GM10248 (cell line): ENCODE data around the gene POU2F2.

Experiments
- CTCF ChIA-PET: fragments of 300-600 bp; sonication (Branson Sonifier 250); formaldehyde crosslinking; extraction: SDS; loops from one replicate; lab custom pipeline; 2021; ENCODE audit warnings: antibody characterized with exemption; lab: Yijun Ruan, JAX
- POLR2A ChIA-PET: fragments of 350-650 bp; sonication (Branson Sonifier 250); formaldehyde crosslinking; extraction: SDS; loops from one replicate; lab custom pipeline; 2020; ENCODE audit warnings: antibody characterized with exemption; lab: Yijun Ruan, JAX
- DNase-seq: peaks from one replicate; pipeline ENCODE4 v3.0.0; 2012; ENCODE audit errors: extremely low spot score
- TF ChIP-seq, protein P1 (sequence below): IDR thresholded peaks from 2 replicates; pipeline ENCODE4 v1.5.1; 2012; ENCODE audit warnings: mild to moderate bottlenecking, low read depth; ENCODE audit errors: extremely low read depth, missing control alignments, control extremely low read depth

POU2F2 gene

DNA sequence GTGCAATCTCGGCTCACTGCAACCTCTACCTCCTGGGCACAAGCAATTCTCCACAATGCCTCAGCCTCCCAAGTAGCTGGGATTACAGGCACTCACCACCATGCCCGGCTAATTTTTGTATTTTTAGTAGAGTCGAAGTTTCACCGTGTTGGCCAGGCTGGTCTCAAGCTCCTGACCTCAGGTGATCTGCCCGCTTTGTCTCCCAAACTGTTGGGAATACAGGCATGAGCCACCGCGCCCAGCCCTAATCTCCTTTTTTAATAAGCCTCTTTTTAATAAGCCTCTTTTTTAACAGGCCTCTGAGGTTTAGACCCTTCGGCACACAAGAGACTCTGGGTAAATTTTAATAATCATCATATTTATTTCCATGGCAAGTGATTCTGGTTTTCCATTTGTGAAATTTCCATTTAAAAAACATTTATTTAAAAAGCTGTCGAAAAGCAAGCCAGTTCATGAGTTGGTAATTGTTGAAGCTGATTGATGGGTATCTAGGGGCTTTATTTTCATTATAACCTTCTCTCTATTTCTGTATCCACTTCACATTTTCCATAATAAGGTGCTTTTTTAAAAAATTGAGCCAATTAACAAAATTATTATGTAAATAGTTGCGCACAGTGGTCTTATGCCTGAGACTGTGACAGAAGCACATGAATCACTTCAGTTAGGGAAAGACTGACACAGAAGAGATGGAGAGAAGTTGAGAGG, 11.8 kb downstream of the POU2F2 start:
- TF ChIP-seq, protein P1, sequence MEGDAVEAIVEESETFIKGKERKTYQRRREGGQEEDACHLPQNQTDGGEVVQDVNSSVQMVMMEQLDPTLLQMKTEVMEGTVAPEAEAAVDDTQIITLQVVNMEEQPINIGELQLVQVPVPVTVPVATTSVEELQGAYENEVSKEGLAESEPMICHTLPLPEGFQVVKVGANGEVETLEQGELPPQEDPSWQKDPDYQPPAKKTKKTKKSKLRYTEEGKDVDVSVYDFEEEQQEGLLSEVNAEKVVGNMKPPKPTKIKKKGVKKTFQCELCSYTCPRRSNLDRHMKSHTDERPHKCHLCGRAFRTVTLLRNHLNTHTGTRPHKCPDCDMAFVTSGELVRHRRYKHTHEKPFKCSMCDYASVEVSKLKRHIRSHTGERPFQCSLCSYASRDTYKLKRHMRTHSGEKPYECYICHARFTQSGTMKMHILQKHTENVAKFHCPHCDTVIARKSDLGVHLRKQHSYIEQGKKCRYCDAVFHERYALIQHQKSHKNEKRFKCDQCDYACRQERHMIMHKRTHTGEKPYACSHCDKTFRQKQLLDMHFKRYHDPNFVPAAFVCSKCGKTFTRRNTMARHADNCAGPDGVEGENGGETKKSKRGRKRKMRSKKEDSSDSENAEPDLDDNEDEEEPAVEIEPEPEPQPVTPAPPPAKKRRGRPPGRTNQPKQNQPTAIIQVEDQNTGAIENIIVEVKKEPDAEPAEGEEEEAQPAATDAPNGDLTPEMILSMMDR, result no peak
- ChIA-PET POLR2A (interaction anchor here (0.7 kb wide), 1 partner anchor 9 kb away, joined by 3 read pairs; no protein-coding TSS in a partner anchor), CTCF (interaction anchor here (1.8 to 4.1 kb wide), 4 partner anchors 9 to 12 kb away, joined by 5 to 28 read pairs (median 16); partner anchors contain the start of gene POU2F2)
- DNase-seq, result no peak

DNA sequence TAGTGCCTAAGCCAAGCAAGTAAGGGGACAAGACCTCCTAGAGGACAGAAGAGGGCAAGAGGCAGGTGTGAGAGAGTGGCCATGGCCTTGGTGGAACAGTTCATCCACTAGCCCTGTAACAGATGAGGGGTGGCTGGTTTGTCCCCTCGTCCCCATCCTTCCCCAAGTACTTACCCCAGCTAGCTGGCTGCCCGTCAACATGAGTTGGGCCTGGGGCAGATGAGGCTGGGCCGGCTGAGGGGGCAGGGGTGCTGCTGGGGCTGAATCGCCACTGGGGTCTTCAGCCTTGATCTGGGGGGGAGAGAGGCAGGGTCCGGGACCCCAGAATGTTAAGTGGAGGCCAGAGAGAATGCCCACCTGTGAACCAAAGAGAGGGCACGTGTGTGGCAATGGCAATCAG, 15.2 kb downstream of the POU2F2 start:
- ChIA-PET POLR2A (no interaction called here), CTCF (interaction anchor here (1.0 to 4.5 kb wide), 6 partner anchors 8 to 283 kb away, joined by 4 to 29 read pairs (median 6); partner anchors contain the start of gene POU2F2)
- TF ChIP-seq, protein P1, result no peak
- DNase-seq, result no peak

DNA sequence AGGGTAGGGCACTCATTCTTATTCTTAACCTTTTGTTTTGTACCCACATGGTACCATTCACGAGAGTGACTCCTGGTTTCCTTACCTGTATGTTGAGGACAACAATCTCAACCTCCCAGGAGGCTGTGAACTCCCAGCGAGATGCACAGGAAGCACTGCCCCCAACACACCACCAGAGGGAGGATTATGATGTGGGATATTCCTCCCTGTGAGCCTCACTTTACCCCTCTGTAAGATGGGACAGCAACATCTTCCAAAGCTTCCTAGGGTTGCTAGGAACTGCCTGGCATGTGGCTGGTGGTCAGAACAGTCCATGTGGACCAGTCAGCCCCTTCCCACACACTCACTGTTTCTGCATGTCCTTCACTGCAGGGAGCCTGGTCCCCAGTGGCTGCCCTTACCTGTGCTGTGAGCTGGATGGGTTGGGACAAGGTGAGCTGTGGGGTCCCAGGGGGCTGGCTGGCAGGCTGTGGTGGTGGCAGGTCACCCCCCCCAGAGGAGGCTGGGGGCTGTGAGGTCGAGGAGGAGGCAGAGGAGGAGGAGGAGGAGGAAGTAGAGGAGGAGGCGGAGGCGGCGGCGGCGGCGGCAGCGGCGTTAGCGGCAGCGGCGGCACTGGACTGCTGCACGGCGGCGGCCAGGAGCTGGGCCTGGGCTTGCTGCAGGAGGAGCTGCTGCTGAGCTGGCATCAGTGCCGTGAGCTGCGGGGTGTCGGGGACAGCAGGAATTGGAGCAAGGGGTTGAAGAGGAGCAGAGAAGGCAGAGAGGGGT, 15.8 kb downstream of the POU2F2 start:
- TF ChIP-seq, protein P1, result no peak
- DNase-seq, result no peak
- POLR2A ChIA-PET, result no interaction called here
- CTCF ChIA-PET, result interaction anchor here (1.0 to 4.5 kb wide), 9 partner anchors 8 to 284 kb away, joined by 3 to 34 read pairs (median 6); partner anchors contain the start of gene POU2F2

DNA sequence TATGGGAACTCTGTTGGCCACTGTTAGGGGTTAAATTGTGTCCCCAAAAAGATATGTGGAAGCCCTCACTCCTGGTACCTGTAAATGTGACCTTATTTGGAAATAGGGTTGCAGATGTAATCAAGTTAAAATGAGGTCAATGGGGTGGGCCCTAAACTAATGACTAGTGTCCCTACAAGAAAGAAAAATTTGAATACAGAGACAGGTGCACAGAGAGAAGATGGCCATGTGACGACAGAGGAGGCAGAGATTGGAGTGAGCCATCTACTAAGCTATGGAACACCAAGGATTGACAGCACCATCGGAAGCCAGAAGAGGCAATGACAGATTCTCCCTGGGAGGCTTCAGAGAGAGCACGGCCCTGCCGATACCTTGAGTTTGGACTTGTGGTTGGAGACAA, 16.5 kb downstream of the POU2F2 start:
- no peak for DNase-seq
- POLR2A ChIA-PET, result no interaction called here
- CTCF ChIA-PET, result interaction anchor here (0.8 to 4.5 kb wide), 11 partner anchors 8 to 285 kb away, joined by 3 to 34 read pairs (median 5); partner anchors contain the start of gene POU2F2
- TF ChIP-seq, protein P1, result no peak

DNA sequence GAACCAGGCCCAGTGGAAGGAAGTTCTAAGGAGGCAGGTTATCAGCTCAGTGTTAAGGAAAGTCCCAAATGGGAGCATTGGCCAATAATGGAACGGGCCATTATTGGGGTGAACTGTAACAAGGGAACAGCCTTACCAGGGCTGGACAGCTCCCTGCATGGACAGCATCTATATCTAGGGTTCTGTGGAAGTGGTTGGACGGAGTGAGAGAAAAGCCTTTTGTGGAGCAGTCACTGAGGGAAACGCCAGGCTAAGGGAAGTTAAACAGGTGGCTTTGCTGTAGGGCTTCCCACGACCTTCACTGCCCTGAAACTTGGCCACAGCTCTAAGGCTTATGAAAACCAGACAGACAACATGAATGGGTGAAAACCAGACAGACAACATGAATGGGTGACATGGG, 17.0 kb downstream of the POU2F2 start:
- CTCF ChIA-PET, result interaction anchor here (0.8 to 4.5 kb wide), 10 partner anchors 8 to 285 kb away, joined by 3 to 34 read pairs (median 5); partner anchors contain the start of gene POU2F2
- TF ChIP-seq, protein P1, result no peak
- POLR2A ChIA-PET, result no interaction called here
- DNase-seq, result no peak

DNA sequence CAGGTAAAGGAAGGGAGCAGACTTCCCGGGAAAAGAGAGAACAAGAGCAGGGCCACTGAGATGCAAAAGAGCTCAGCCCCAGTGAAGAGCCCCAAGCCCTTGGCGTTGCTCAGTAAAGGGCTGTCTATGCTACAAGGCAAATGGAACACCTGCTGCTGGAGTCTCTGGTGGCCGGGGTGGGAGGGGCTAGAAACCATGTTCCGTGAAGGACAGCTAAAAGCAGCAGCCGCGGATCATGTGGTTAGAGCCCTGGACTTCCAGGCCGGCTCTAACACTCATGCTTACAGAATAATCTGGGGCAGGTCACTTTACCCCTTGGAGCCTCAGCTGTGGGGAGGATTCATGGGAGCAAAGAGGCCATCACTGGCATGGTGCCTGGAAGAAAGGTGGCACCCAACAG, 17.8 kb downstream of the POU2F2 start:
- peak; percentile 72 for DNase-seq
- ChIA-PET POLR2A (interaction anchor here (0.5 to 1.3 kb wide), 5 partner anchors 11 to 363 kb away, joined by 3 to 6 read pairs (median 3); no protein-coding TSS in a partner anchor), CTCF (interaction anchor here (0.6 to 4.5 kb wide), 13 partner anchors 9 to 306 kb away, joined by 3 to 34 read pairs (median 4); partner anchors contain the start of gene POU2F2)
- TF ChIP-seq, protein P1, result no peak
